WI38 (cell line): Measurements from ENCODE around the gene GON7.

Experiments used
- H3K4me3 ChIP-seq: 2 replicates; pipeline ENCODE4 v1.5.1; 2011; ENCODE audit warnings: low read depth, mild to moderate bottlenecking, control low read depth, low read length
- CTCF ChIP-seq: IDR thresholded peaks from 2 replicates; pipeline ENCODE4 v1.5.1; 2012; ENCODE audit warnings: low read depth, mild to moderate bottlenecking, control low read depth, low read length

GON7 gene

DNA sequence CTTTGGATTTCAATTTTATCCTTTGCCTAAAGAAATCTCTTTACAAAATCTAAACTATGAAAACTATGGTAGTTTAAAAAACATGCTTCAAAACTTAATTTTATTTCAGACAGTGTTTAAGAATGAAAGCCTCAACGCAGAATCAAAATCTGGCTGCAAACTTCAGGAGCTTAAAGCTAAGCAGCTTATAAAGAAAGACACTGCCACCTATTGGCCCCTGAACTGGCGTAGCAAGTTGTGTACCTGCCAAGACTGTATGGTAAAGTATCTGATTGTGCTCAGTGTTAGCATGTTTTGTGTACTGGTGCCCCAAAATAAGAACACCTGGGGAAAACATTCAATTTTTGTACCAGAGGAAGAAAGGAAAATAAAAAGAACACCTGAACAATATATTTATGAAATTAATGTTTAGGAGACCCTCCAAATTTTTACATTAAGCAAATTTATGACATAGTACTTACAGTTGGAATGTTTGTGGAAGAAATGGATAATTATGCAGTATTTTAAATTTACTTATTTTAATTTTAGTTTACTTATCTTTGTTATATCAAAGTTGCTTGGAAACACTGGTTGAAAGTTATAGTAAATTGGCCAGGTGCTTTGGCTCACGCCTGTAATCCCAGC is 12.3 kb upstream of the GON7 start:
- H3K4me3 ChIP-seq: no peak overlapping the region
- peak; percentile 30 for TF ChIP-seq CTCF

GRCh38 chr14:93214598-93214997 is 7.7 kb upstream of the GON7 start:
- no peak for TF ChIP-seq CTCF
- H3K4me3 ChIP-seq: no peak overlapping the region

DNA sequence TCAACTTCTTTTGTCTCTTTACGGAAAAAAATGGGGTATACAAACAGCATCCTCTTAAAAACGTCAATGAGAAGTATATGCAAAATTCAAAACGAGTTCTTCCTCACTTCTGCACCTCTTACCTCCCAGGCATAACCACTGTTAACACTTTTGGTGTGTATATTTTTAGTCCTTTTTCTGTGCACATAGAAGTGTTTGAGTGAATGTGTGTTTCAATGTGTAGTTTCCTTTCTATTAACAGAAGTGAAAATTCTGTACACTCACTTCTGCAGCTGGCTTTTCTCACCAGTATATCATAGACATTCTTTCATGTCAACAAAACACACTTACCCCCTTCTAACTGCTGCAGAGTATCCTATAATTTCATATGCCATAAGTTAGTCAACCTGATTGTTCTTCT is 5.6 kb upstream of the GON7 start:
- no peak overlapping the region for H3K4me3 ChIP-seq
- TF ChIP-seq CTCF: no peak

- peak; percentile 51 for TF ChIP-seq CTCF
- H3K4me3 ChIP-seq: peak overlapping the region; percentile 90
These were observed 823 bp upstream of the GON7 start for GRCh38 chr14:93207468-93208308.

DNA sequence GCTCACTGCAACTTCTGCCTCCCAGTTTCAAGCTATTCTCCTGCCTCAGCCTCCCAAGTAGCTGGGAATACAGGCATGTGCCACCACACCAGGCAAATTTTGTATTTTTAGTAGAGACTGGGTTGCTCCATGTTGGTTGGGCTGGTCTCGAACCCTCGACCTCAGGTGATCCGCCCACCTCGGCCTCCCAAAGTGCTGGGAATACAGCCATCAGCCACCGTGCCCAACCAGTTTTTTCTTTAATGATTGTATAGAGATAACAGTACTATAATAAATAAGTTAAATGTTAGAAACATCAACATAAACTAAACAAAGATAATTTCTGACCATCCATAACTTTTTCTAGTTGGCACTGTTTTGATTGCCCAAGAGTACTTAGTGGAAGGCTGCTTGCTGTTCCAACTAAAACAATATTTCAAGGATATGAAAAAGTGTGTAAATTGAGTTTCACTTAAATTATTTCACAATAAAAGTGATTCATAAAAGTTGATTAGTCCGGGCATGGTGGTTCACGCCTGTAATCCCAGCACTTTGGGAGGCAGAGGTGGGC is 5.6 kb downstream of the GON7 start:
- TF ChIP-seq CTCF: no peak
- no peak overlapping the region for H3K4me3 ChIP-seq

DNA sequence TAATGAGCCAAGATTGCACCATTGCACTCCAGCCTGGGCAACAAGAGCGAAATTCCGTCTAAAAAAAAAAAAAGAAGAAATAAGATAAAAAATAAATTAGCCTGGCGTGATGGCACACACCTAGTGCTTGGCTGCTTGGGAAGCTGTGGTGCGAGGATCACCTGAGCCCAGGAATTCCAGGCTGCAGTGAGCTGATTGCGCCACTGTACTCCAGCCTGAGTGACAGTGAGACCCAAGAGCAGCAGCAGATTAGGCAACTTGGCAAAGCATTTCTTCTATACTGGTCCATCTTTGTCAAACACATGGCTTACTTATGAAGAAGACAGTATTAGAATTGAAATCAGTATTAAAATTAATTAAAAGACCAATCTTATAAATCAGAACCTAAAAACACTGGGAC is 6.3 kb downstream of the GON7 start:
- no peak overlapping the region for H3K4me3 ChIP-seq
- no peak for TF ChIP-seq CTCF

- TF ChIP-seq CTCF: no peak
- no peak overlapping the region for H3K4me3 ChIP-seq
These were observed 7.8 kb downstream of the GON7 start for GRCh38 chr14:93199031-93199430.
